ENCODE results near the gene GAS2. TPM values are rescaled to one million over a fixed set of nuclear protein-coding genes. Genes with fewer than 3 reads are reported as not detected.
"Not testable (repeated sequence)": the region's sequence is repeated elsewhere in the genome, so short reads cannot be mapped to it uniquely, and the experiment has no call there.

Gene GAS2
- polyA plus RNA-seq, 2 of the 4 experiments (the other 2 are of a cell fraction) = 0.84 to 1.0 TPM

- Histone ChIP-seq H3K27ac (no peak overlapping the region), H3K4me3 (no peak overlapping the region), H3K9me3 (no peaks in the 10 kb centered on the region), H3K4me1 (no peaks in the 10 kb centered on the region), H3K4me2 (no peak overlapping the region)
- CTCF ChIA-PET = interaction anchor here (0.9 kb wide), 1 partner anchor 14 kb away, joined by 3 read pairs; no protein-coding TSS in a partner anchor
- ATAC-seq (no peak), DNase-seq (ENCODE audit: low read depth in 1 of 2, low spot score in 1 of 2) (no peak), FAIRE-seq (no peak)
- TF ChIP-seq E2F6 (IDR thresholded peaks at IDR 0.05; ENCODE audit: borderline replicate concordance, low read depth) (no peak), HEYL (CRISPR knock-in tag; IDR thresholded peaks at IDR 0.05) (no peak), KDM1A (IDR thresholded peaks at IDR 0.05; ENCODE audit: low read depth) (no peak), CHD2 (IDR thresholded peaks at IDR 0.05; ENCODE audit: low read length, partially characterized antibody) (no peak), HOXB5 (CRISPR knock-in tag; IDR thresholded peaks at IDR 0.05) (no peak), FOSB (CRISPR knock-in tag; IDR thresholded peaks at IDR 0.05) (no peak), HMGXB4 (CRISPR knock-in tag; IDR thresholded peaks at IDR 0.05; ENCODE audit: borderline replicate concordance) (no peak)
- POLR2A ChIA-PET = no interaction called here
- WGBS (ENCODE audit: missing lambda C conversion rate) = 61% methylated on average over 2 of the region's 2 CpGs
These were observed 25.5 kb upstream of the GAS2 start for GRCh38 chr11:22640862-22641261.

- Histone ChIP-seq H3K4me1 (no peaks in the 10 kb centered on the region), H3K4me2 (no peak overlapping the region), H3K27ac (no peak overlapping the region), H3K4me3 (no peak overlapping the region), H3K9me3 (no peaks in the 10 kb centered on the region)
- FAIRE-seq (no peak), ATAC-seq (no peak), DNase-seq (ENCODE audit: low read depth in 1 of 2, low spot score in 1 of 2) (no peak)
- TF ChIP-seq MYC (IDR thresholded peaks at IDR 0.05; ENCODE audit: borderline replicate concordance, low read length) (no peak), HMGXB4 (CRISPR knock-in tag; IDR thresholded peaks at IDR 0.05; ENCODE audit: borderline replicate concordance) (no peak)
- POLR2A ChIA-PET = no interaction called here
- CTCF ChIA-PET = no interaction called here
These were observed 24.9 kb upstream of the GAS2 start for GRCh38 chr11:22641559-22641958.

- ATAC-seq; POLR2A ChIA-PET; H3K9me3 ChIP-seq; FAIRE-seq; CTCF ChIA-PET; H3K4me2 ChIP-seq; H3K4me3 ChIP-seq; H3K4me1 ChIP-seq; DNase-seq (ENCODE audit: low read depth in 1 of 2, low spot score in 1 of 2); H3K27ac ChIP-seq: not testable (repeated sequence)
- WGBS (ENCODE audit: missing lambda C conversion rate) = 29% methylated on average over 8 of the region's 15 CpGs
These were observed 14.1 kb upstream of the GAS2 start for GRCh38 chr11:22652346-22652745.

- TF ChIP-seq RFX5 (IDR thresholded peaks at IDR 0.05) = no peak
- no peak for TF ChIP-seq CBX2 (IDR thresholded peaks at IDR 0.05; ENCODE audit: borderline replicate concordance, low read depth)
- no peak for TF ChIP-seq ZSCAN20 (CRISPR knock-in tag; IDR thresholded peaks at IDR 0.05)
- TF ChIP-seq HOXB13 (CRISPR knock-in tag; IDR thresholded peaks at IDR 0.05; ENCODE audit: low read depth) = no peak
- TF ChIP-seq CHD2 (IDR thresholded peaks at IDR 0.05; ENCODE audit: low read length, partially characterized antibody) = no peak
- no peak for TF ChIP-seq POLR2A (IDR thresholded peaks at IDR 0.05; ENCODE audit: low read length)
- TF ChIP-seq RCOR1 (IDR thresholded peaks at IDR 0.05; ENCODE audit: low read depth, low read length) = no peak
- TF ChIP-seq NFE2L2 (conservative IDR thresholded peaks at IDR 0.05; ENCODE audit: low read length) = no peak
- no peak for TF ChIP-seq RAD21 (conservative IDR thresholded peaks at IDR 0.05 in 1 of 2, IDR thresholded peaks at IDR 0.05 in 1 of 2)
- TF ChIP-seq E2F6 (IDR thresholded peaks at IDR 0.05; ENCODE audit: borderline replicate concordance, low read depth) = no peak
- no peak for TF ChIP-seq GATA3 (IDR thresholded peaks at IDR 0.05; ENCODE audit: borderline replicate concordance)
- TF ChIP-seq NPAS2 (CRISPR knock-in tag; IDR thresholded peaks at IDR 0.05; ENCODE audit: borderline replicate concordance) = no peak
- H3K9me3 ChIP-seq = no peaks in the 10 kb centered on the region
- no peak overlapping the region for H3K27ac ChIP-seq
- DNase-seq (ENCODE audit: low read depth in 1 of 2, low spot score in 1 of 2) = no peak
- ChIA-PET POLR2A (no interaction called here), CTCF (no interaction called here)
- H3K4me1 ChIP-seq = no peaks in the 10 kb centered on the region
- no peak overlapping the region for H3K4me2 ChIP-seq
- FAIRE-seq = no peak
- H3K4me3 ChIP-seq = no peak overlapping the region
- no peak for ATAC-seq
These were observed 10.3 kb upstream of the GAS2 start for GRCh38 chr11:22656130-22656529.

Data from A549 (cell line).